ENCODE results near the gene NPAS1. TPM values are rescaled to one million over a fixed set of nuclear protein-coding genes. Genes with fewer than 3 reads are reported as not detected.

Gene NPAS1
- total RNA-seq, 3 donors from 2014 or later (not counting 1 experiment from before 2014, with no cell fraction given) = 0.64 to 0.65 TPM; not detected in 1

DNA sequence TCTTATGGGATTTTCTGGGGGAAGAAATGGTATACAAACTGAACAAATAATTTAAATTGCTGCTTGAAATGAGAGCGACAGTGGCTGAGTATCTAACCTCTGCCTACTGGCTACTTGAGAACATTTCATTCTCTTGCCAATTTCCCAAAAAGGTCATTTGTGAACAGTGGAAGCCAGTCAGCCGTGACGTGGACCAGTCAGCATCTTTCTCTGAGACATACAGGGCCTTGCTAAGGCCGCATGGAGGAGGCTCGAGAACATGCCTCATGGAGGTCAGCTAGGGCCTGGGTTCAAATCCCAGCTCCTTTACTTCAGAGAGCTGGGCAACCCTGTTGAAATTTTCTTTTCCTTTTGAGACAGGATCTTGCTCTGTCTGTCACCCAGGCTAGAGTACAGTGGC, 73.6 kb downstream of the NPAS1 start:
- WGBS (ENCODE audit: insufficient coverage) = 91% methylated on average over 5 of the region's 5 CpGs
- peak overlapping the region; percentile 82 for H3K27ac ChIP-seq (ENCODE audit: low read length)
- TF ChIP-seq, protein P1, sequence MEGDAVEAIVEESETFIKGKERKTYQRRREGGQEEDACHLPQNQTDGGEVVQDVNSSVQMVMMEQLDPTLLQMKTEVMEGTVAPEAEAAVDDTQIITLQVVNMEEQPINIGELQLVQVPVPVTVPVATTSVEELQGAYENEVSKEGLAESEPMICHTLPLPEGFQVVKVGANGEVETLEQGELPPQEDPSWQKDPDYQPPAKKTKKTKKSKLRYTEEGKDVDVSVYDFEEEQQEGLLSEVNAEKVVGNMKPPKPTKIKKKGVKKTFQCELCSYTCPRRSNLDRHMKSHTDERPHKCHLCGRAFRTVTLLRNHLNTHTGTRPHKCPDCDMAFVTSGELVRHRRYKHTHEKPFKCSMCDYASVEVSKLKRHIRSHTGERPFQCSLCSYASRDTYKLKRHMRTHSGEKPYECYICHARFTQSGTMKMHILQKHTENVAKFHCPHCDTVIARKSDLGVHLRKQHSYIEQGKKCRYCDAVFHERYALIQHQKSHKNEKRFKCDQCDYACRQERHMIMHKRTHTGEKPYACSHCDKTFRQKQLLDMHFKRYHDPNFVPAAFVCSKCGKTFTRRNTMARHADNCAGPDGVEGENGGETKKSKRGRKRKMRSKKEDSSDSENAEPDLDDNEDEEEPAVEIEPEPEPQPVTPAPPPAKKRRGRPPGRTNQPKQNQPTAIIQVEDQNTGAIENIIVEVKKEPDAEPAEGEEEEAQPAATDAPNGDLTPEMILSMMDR (IDR thresholded peaks at IDR 0.05) = no peak
- ATAC-seq (no peak), DNase-seq (no peak)
- peaks cover 33% of the 10 kb centered on the region for H3K4me1 ChIP-seq (ENCODE audit: control insufficient read depth, insufficient read depth, low read length)
- H3K36me3 ChIP-seq (ENCODE audit: control insufficient read depth, insufficient read depth, low read length) = peaks cover 47% of the 10 kb centered on the region
- H3K36me3 Mint-ChIP-seq = no peaks in the 10 kb centered on the region
- H3K4me3 Mint-ChIP-seq = no peak overlapping the region
- H3K9me3 Mint-ChIP-seq = no peaks in the 10 kb centered on the region
- intact Hi-C loops (cut with micrococcal nuclease) = no loop called here
- H3K4me3 ChIP-seq (ENCODE audit: low read length) = no peak overlapping the region
- no peaks in the 10 kb centered on the region for H3K27me3 ChIP-seq (ENCODE audit: control insufficient read depth, insufficient read depth, low read length)
- H3K9me3 ChIP-seq (ENCODE audit: control insufficient read depth, insufficient read depth, low read length) = no peaks in the 10 kb centered on the region
- H3K27ac Mint-ChIP-seq = peak overlapping the region; percentile 80 to 96
- H3K4me1 Mint-ChIP-seq = peaks cover 18 to 24% of the 10 kb centered on the region in 2 donors
- H3K27me3 Mint-ChIP-seq (ENCODE audit: low read depth in 2 of 2) = no peaks in the 10 kb centered on the region

DNA sequence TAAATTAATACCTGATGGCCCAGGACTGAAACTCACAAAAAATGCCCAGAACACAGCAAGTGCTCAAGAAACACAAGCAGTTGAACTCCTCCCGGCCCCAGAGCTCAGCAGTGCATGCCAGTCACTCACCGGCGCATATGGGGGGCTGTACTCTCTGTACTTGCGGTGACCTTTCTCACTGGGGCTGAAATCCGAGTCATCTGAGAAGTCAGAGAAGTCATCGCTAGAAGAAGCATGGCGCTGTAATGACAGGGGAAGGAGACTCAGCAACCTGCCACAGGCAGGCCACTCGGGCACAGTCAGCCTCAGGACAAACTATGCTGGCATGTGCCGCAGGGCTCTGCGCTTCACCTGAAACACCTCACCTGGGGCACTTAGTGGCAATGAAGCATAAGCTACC, 74.2 kb downstream of the NPAS1 start:
- Mint-ChIP-seq H3K27me3 (ENCODE audit: low read depth in 2 of 2) (no peaks in the 10 kb centered on the region), H3K36me3 (no peaks in the 10 kb centered on the region), H3K4me1 (peaks cover 22 to 27% of the 10 kb centered on the region in 2 donors), H3K4me3 (no peak overlapping the region), H3K9me3 (no peaks in the 10 kb centered on the region), H3K27ac (peak overlapping the region; percentile 80 to 96)
- H3K9me3 ChIP-seq (ENCODE audit: control insufficient read depth, insufficient read depth, low read length) = no peaks in the 10 kb centered on the region
- peaks cover 43% of the 10 kb centered on the region for H3K36me3 ChIP-seq (ENCODE audit: control insufficient read depth, insufficient read depth, low read length)
- 72% methylated on average over 10 of the region's 10 CpGs for WGBS (ENCODE audit: insufficient coverage)
- no peaks in the 10 kb centered on the region for H3K27me3 ChIP-seq (ENCODE audit: control insufficient read depth, insufficient read depth, low read length)
- DNase-seq (peak in 1 of 2 donors; percentile 36), ATAC-seq (no peak)
- TF ChIP-seq, protein P1 (IDR thresholded peaks at IDR 0.05) = no peak
- H3K27ac ChIP-seq (ENCODE audit: low read length) = peak overlapping the region; percentile 82
- no peak overlapping the region for H3K4me3 ChIP-seq (ENCODE audit: low read length)
- intact Hi-C loops (cut with micrococcal nuclease) = no loop called here
- H3K4me1 ChIP-seq (ENCODE audit: control insufficient read depth, insufficient read depth, low read length) = peaks cover 33% of the 10 kb centered on the region

DNA sequence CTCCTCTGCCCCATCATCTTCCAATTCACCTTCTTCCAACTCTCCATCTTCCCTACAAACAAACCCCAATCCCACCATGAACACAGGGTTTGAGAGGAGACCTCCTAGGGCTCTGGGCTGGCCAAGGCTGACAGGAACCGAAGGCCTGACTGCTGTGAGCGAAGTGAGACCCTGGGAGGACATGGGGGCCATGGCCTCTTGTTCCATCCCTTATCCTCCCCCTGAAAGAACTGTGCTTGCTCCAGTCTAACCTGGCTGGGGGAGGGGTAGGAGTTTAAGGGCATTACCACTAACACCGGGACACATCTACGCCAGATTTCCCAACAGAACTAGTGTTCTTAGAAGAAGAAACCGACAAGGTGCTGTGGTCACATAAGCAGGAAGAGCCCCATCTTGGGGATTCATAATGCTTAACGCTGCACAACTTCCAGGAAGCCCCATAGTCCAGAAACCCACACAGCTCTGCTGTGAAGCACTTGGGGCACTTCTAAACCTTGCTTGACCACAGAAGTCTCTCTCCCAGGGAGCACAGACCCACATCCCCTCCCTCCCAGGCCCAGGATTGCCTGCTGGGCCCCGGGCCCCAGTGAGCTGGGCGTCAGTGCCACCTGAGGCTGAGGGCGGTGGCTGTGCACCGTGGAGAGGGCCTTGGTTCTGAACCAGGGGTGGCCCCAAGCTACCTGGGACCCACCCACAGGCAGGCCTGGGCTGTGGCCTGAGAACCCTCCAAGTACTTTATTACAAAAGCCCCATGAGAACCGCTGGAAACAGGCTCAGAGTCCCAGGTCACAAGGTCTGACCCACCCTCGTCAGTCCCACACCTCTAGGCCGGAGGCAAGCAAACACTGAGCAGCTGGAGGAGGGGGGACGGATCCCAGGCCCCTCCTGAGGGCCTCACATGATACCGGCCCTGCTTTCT, 75.2 kb downstream of the NPAS1 start:
- Histone ChIP-seq H3K27me3 (ENCODE audit: control insufficient read depth, insufficient read depth, low read length) (no peaks in the 10 kb centered on the region), H3K4me1 (ENCODE audit: control insufficient read depth, insufficient read depth, low read length) (peaks cover 33% of the 10 kb centered on the region), H3K4me3 (ENCODE audit: low read length) (no peak overlapping the region), H3K9me3 (ENCODE audit: control insufficient read depth, insufficient read depth, low read length) (no peaks in the 10 kb centered on the region), H3K27ac (ENCODE audit: low read length) (peak overlapping the region; percentile 82), H3K36me3 (ENCODE audit: control insufficient read depth, insufficient read depth, low read length) (peaks cover 35% of the 10 kb centered on the region)
- Mint-ChIP-seq H3K4me3 (no peak overlapping the region), H3K27me3 (ENCODE audit: low read depth in 2 of 2) (no peaks in the 10 kb centered on the region), H3K36me3 (no peaks in the 10 kb centered on the region), H3K9me3 (no peaks in the 10 kb centered on the region), H3K4me1 (peaks cover 22 to 30% of the 10 kb centered on the region in 2 donors), H3K27ac (peak overlapping the region; percentile 80 to 96)
- TF ChIP-seq, protein P1 (IDR thresholded peaks at IDR 0.05) = no peak
- DNase-seq (peak in 1 of 2 donors; percentile 64), ATAC-seq (peak; percentile 66 to 68 (median 66))
- intact Hi-C loops (cut with micrococcal nuclease) = no loop called here
- 29% methylated on average over 15 of the region's 15 CpGs for WGBS (ENCODE audit: insufficient coverage)

Other genes starting within 250 kb of the NPAS1 start
- gene SLC1A5, start 231.2 kb upstream of the NPAS1 start, total RNA-seq = 10 to 100 TPM; 11.2 to 23.1 (median 18.9) TPM
- gene AP2S1, start 169.0 kb upstream of the NPAS1 start, total RNA-seq = 10 to 100 TPM; 45.0 to 49.1 (median 45.4) TPM
- 10 to 100 TPM; 40.2 to 66.2 (median 48.5) TPM for gene ARHGAP35, start 158.8 kb upstream of the NPAS1 start, total RNA-seq
- 10 to 100 TPM; 29.1 to 35.5 (median 31.3) TPM for gene TMEM160, start 28.8 kb downstream of the NPAS1 start, total RNA-seq
- 10 to 100 TPM; 71.2 to 75.3 (median 73.3) TPM for gene ZC3H4, start 93.9 kb downstream of the NPAS1 start, total RNA-seq
- 10 to 100 TPM; 42.5 to 49.3 (median 46.0) TPM for gene SAE1, start 111.0 kb downstream of the NPAS1 start, total RNA-seq
- 10 to 100 TPM; 39.9 to 45.1 (median 43.9) TPM for gene BBC3, start 211.4 kb downstream of the NPAS1 start, total RNA-seq
- gene CCDC9, start 236.7 kb downstream of the NPAS1 start, total RNA-seq = 10 to 100 TPM; 49.6 to 55.8 (median 55.4) TPM